Measurements from ENCODE around the gene XXYLT1. TPM values are rescaled to one million over a fixed set of nuclear protein-coding genes. Genes with fewer than 3 reads are reported as not detected.

Gene XXYLT1
- total and polyA plus RNA-seq, 9 of the 15 experiments (the other 6 are each of a cell fraction or from before 2014, with no cell fraction given), result 1.9 to 18.9 (median 15.0) TPM

DNA sequence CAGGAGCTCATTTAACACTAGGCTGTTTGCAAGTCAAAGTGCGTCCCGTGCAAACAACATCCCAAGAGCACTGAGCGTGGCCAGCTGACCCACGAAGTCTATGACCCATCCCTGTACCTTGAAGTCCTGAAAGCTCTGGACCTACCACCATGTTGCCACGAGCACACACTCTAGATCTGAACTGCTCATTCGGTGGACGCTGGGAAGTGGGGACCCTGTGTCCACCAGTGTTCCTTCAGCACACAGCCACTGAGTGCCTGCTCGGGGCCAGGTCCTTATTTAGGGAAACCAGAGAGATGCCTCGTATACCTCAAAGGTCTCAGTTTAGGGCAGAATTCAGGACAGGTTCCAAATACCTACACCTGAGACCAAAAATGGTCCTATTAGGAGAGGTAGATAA lies 236.9 kb downstream of the XXYLT1 start:
- in situ Hi-C loops (cut with MboI) (no loop called here), intact Hi-C loops (cut with micrococcal nuclease) (no loop called here)
- ATAC-seq (no peak), DNase-seq (ENCODE audit: extremely low read depth in 1 of 4, low spot score in 3 of 4) (no peak), FAIRE-seq (no peak)
- ChIA-PET POLR2A (interaction anchor here (1.5 kb wide), 1 partner anchor 15 kb away, joined by 3 read pairs; no protein-coding TSS in a partner anchor), CTCF (ENCODE audit: low intra/inter-chr PET ratio) (no interaction called here)
- BruUV-seq (replicated peaks), result no TSS peak
- peaks cover 0 to 16% of the 10 kb centered on the region in 2 experiments; a peak in 2 of 5 replicates for H3K4me1 ChIP-seq (replicated peaks in 1 of 2; ENCODE audit: control insufficient read depth in 2 of 2, insufficient read depth in 2 of 2, low read length in 2 of 2)
- H3K9me3 ChIP-seq (replicated peaks; ENCODE audit: control insufficient read depth, insufficient read depth, low read depth, low read length), result no peaks in the 10 kb centered on the region
- TF ChIP-seq BCOR (IDR thresholded peaks at IDR 0.05), result no peak
- TF ChIP-seq ASH1L (IDR thresholded peaks at IDR 0.05; ENCODE audit: borderline replicate concordance, low read depth, partially characterized antibody), result no peak
- TF ChIP-seq, protein P1, sequence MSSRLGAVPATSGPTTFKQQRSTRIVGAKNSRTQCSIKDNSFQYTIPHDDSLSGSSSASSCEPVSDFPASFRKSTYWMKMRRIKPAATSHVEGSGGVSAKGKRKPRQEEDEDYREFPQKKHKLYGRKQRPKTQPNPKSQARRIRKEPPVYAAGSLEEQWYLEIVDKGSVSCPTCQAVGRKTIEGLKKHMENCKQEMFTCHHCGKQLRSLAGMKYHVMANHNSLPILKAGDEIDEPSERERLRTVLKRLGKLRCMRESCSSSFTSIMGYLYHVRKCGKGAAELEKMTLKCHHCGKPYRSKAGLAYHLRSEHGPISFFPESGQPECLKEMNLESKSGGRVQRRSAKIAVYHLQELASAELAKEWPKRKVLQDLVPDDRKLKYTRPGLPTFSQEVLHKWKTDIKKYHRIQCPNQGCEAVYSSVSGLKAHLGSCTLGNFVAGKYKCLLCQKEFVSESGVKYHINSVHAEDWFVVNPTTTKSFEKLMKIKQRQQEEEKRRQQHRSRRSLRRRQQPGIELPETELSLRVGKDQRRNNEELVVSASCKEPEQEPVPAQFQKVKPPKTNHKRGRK (tag; IDR thresholded peaks at IDR 0.05), result no peak
- TF ChIP-seq ETV5 (CRISPR knock-in tag; IDR thresholded peaks at IDR 0.05; ENCODE audit: low read depth), result no peak
- TF ChIP-seq POLR2AphosphoS2 (IDR thresholded peaks at IDR 0.05; ENCODE audit: low read length), result no peak
- TF ChIP-seq, protein P2, sequence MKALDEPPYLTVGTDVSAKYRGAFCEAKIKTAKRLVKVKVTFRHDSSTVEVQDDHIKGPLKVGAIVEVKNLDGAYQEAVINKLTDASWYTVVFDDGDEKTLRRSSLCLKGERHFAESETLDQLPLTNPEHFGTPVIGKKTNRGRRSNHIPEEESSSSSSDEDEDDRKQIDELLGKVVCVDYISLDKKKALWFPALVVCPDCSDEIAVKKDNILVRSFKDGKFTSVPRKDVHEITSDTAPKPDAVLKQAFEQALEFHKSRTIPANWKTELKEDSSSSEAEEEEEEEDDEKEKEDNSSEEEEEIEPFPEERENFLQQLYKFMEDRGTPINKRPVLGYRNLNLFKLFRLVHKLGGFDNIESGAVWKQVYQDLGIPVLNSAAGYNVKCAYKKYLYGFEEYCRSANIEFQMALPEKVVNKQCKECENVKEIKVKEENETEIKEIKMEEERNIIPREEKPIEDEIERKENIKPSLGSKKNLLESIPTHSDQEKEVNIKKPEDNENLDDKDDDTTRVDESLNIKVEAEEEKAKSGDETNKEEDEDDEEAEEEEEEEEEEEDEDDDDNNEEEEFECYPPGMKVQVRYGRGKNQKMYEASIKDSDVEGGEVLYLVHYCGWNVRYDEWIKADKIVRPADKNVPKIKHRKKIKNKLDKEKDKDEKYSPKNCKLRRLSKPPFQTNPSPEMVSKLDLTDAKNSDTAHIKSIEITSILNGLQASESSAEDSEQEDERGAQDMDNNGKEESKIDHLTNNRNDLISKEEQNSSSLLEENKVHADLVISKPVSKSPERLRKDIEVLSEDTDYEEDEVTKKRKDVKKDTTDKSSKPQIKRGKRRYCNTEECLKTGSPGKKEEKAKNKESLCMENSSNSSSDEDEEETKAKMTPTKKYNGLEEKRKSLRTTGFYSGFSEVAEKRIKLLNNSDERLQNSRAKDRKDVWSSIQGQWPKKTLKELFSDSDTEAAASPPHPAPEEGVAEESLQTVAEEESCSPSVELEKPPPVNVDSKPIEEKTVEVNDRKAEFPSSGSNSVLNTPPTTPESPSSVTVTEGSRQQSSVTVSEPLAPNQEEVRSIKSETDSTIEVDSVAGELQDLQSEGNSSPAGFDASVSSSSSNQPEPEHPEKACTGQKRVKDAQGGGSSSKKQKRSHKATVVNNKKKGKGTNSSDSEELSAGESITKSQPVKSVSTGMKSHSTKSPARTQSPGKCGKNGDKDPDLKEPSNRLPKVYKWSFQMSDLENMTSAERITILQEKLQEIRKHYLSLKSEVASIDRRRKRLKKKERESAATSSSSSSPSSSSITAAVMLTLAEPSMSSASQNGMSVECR (CRISPR knock-in tag; IDR thresholded peaks at IDR 0.05), result no peak
- no peak for TF ChIP-seq SREBF2 (CRISPR knock-in tag; IDR thresholded peaks at IDR 0.05)
- no peak for TF ChIP-seq HNRNPLL (IDR thresholded peaks at IDR 0.05; ENCODE audit: low read depth, low read length, poor library complexity, severe bottlenecking)
- TF ChIP-seq PHF20 (IDR thresholded peaks at IDR 0.05; ENCODE audit: partially characterized antibody), result no peak
- TF ChIP-seq, protein P3, sequence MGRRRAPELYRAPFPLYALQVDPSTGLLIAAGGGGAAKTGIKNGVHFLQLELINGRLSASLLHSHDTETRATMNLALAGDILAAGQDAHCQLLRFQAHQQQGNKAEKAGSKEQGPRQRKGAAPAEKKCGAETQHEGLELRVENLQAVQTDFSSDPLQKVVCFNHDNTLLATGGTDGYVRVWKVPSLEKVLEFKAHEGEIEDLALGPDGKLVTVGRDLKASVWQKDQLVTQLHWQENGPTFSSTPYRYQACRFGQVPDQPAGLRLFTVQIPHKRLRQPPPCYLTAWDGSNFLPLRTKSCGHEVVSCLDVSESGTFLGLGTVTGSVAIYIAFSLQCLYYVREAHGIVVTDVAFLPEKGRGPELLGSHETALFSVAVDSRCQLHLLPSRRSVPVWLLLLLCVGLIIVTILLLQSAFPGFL (CRISPR knock-in tag; IDR thresholded peaks at IDR 0.05), result no peak
- TF ChIP-seq ZNF121 (CRISPR knock-in tag; conservative IDR thresholded peaks at IDR 0.05), result no peak
- TF ChIP-seq SMC3 (conservative IDR thresholded peaks at IDR 0.05; ENCODE audit: insufficient read depth, low read depth, low read length), result no peak
- H3K4me3 ChIP-seq, result no peak overlapping the region
- no peak overlapping the region for H3K9ac ChIP-seq (ENCODE audit: insufficient read depth in 1 of 2, low read depth in 2 of 2, low read length in 2 of 2)
- H2AFZ ChIP-seq (ENCODE audit: low read depth, low read length), result no peak overlapping the region
- no peaks in the 10 kb centered on the region for H3K9me1 ChIP-seq (ENCODE audit: control insufficient read depth, insufficient read depth, low read length)
- H3K27me3 ChIP-seq (ENCODE audit: control insufficient read depth in 2 of 2, insufficient read depth in 2 of 2, low read length in 2 of 2), result peaks cover 57 to 83% of the 10 kb centered on the region in 2 experiments
- no peak overlapping the region for H3K4me2 ChIP-seq (ENCODE audit: insufficient read depth, low read length)
- no peaks in the 10 kb centered on the region for H3K79me2 ChIP-seq (ENCODE audit: control insufficient read depth, insufficient read depth, low read length)
- no peaks in the 10 kb centered on the region for H4K20me1 ChIP-seq (replicated peaks; ENCODE audit: control insufficient read depth, insufficient read depth, low read length)
- WGBS (ENCODE audit: insufficient coverage, low coverage, missing lambda C conversion rate), result 1% methylated on average over 9 of the region's 9 CpGs
- H3K36me3 ChIP-seq (ENCODE audit: control insufficient read depth, insufficient read depth, low read length), result no peaks in the 10 kb centered on the region
- no peak overlapping the region for H3K27ac ChIP-seq (ENCODE audit: extremely low read depth, low read depth, low read length)

Measured in K562 (cell line).